Testis (tissue), 5 donors: Measurements from ENCODE around the gene USP14. TPM values are rescaled to one million over a fixed set of nuclear protein-coding genes. Genes with fewer than 3 reads are reported as not detected.
"Not testable (repeated sequence)": the region's sequence is repeated elsewhere in the genome, so short reads cannot be mapped to it uniquely, and the experiment has no call there.

Experiments used
- DNase-seq: peaks from one replicate; pipeline ENCODE4 v3.0.0-alpha.2; 2019
- H3K27ac ChIP-seq, 2 donors: fragments of 200-600 bp; sonication (generic); one replicate each; pipeline ENCODE4 v1.5.1; 2019
- H3K27me3 ChIP-seq: fragments of 200-600 bp; sonication (generic); one replicate; pipeline ENCODE4 v1.5.1; 2019
- H3K36me3 ChIP-seq: fragments of 200-600 bp; sonication (generic); one replicate; pipeline ENCODE4 v1.5.1; 2017; ENCODE audit warnings: low read depth; ENCODE audit errors: missing control alignments
- H3K4me1 ChIP-seq: fragments of 200-600 bp; sonication (generic); one replicate; pipeline ENCODE4 v1.5.1; 2019
- H3K4me3 ChIP-seq, 2 donors: fragments of 200-600 bp; sonication (generic); one replicate each; pipeline ENCODE4 v1.5.1; 2017 to 2019
- H3K9me3 ChIP-seq: fragments of 200-600 bp; sonication (generic); one replicate; pipeline ENCODE4 v1.5.1; 2017
- POLR2A ChIP-seq: fragments of 450-650 bp; IDR thresholded peaks from one replicate; pipeline ENCODE4 v1.6.1; 2017; ENCODE audit warnings: antibody characterized with exemption, mild to moderate bottlenecking, moderate library complexity
- WGBS, 2 donors: methylation state at CpG; one replicate each; pipeline ENCODE4 v1.1.5; 2018; 5-methylcytosine and 5-hydroxymethylcytosine counted together
- intact Hi-C: fragments of 100-400 bp; cut with DNase I; formaldehyde crosslinking; loops from one replicate; pipeline ENCODE4 v1.15.1; 2023; ENCODE audit warnings: low total_unique reads
- long read RNA-seq, 2 donors: transcript quantifications; one replicate each; lab custom pipeline, GENCODE V29; 2026
- polyA plus RNA-seq: library from polyadenylated mRNA; stranded (reverse); fragments of 350-450 nt; fragmentation: Illumina TruSeq; extraction: RNeasy Lipid Tissue Mini Kit (QIAGEN cat#74804); gene quantifications from one replicate; pipeline ENCODE4 v1.2.3, GENCODE V29; 2014; ENCODE audit warnings: low read depth, low replicate concordance; ENCODE audit not compliant: insufficient read depth
- total RNA-seq, 2 donors: library from RNA; depleted of rRNA; stranded (reverse); fragments of >200 nt; gene quantifications; one replicate each; pipeline ENCODE4 v1.2.3, GENCODE V29; 2016
- TF ChIP-seq, protein P1 (sequence below), 3 experiments: fragments of 450-650 bp in 2 of 3; fragments of 200-600 bp in 1 of 3; sonication (generic) in 1 of 3; IDR thresholded peaks; one replicate each; pipeline ENCODE4 v1.5.1; 2016 to 2019; ENCODE audit warnings: antibody characterized with exemption in 3 of 3, mild to moderate bottlenecking in 2 of 3, moderate library complexity in 1 of 3

The USP14 gene
- total RNA-seq (10 to 100 TPM; 33.4 to 42.3 TPM), polyA plus RNA-seq (42.8 TPM)
- long read RNA-seq, donor 1, full-length matches to known transcripts: 11 of 11 reads
- long read RNA-seq, donor 1, partial matches to known transcripts: 0 of 11 reads
- long read RNA-seq, donor 1, other reads (novel, unspliced or antisense): 0 of 11 reads
- long read RNA-seq, donor 2, full-length matches to known transcripts: 14 of 14 reads
- long read RNA-seq, donor 2, partial matches to known transcripts: 0 of 14 reads
- long read RNA-seq, donor 2, other reads (novel, unspliced or antisense): 0 of 14 reads

DNA sequence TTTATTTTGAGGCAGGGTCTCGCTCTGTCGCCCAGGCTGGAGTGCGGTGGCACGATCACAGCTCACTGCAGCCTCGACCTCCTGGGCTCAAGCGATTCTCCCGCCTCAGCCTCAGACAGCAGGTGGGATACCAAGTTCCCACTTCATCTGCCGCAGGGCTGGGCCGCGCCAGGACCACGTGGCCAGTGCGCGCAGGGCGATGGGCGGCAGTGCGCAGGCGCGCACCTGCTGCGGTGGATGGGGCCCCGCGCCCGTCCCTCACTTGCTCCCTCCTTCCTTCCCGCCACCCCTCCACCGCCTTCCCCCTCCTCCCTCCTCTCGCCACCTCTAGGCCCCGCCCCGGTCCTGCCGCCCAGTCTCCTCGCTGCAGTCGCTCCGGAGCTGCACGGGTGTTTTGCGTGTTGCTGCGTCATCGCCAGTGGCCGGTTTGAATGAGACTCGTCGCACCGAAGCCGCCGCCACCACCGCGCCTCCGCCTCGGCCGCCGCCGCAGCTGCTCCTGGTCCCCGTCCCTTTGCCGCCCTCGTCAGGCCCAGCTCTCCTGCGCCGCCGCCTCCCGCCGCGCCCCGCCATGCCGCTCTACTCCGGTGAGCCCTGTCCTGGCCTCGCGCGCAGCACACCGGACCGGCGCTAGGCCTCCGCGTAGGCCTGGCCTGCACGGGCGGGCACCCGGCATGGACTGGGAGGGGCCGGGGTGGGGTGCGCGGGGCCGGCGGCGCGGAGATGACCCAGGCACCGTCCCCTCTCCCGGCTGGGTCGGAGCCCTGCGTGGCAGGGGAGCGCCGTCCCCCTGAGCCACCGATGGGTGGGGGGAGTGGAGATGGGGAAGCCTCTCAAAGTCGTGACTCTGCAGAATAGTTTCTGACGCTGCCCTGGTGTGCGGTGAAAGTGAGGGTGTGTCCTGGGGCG is at the start of gene USP14:
USP14 (plus strand) TSS at position 430 of the 909 bp plus-strand sequence; CDS start at position 572, 142 bp downstream.
- 0 to 1% methylated on average over 27 to 53 of the region's 89 CpGs for WGBS, 2 donors

DNA sequence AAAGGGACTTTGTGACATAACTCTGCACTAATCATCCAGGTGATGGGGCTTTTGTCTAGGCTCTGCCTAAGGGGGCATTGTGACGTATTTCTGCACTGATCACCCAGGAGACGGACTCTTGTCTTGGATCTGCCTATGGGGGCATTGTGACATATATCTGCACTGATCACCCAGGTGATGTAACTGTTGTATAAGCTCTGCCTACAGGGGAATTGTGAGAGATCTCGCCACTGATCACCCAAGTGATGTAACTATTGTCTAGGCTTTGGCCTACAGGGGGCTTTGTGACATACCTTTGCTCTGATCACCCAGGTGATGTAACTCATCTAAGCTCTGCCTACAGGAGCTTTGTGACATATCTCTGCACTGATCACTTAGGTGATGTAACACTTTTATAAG is 49.7 kb upstream of the USP14 start:
- DNase-seq, H3K4me3 ChIP-seq, intact Hi-C loops, H3K9me3 ChIP-seq, H3K4me1 ChIP-seq, H3K27ac ChIP-seq, H3K27me3 ChIP-seq, H3K36me3 ChIP-seq: not testable (repeated sequence)
- 25 to 30% methylated on average over 3 of the region's 3 CpGs for WGBS, 2 donors

More for the DNA sequence above, at the start of gene USP14:
- Histone ChIP-seq H3K4me1 (peaks cover 13% of the 10 kb centered on the region), H3K27ac (peak within 1 kb of the TSS; percentile 63 to 82), H3K36me3 (no peaks in the 10 kb centered on the region), H3K27me3 (no peaks in the 10 kb centered on the region), H3K4me3 (peak within 1 kb of the TSS; percentile 90 to 98), H3K9me3 (no peaks in the 10 kb centered on the region)
- intact Hi-C loops: no loop called here
- no peak for TF ChIP-seq POLR2A
- TF ChIP-seq, protein P1, sequence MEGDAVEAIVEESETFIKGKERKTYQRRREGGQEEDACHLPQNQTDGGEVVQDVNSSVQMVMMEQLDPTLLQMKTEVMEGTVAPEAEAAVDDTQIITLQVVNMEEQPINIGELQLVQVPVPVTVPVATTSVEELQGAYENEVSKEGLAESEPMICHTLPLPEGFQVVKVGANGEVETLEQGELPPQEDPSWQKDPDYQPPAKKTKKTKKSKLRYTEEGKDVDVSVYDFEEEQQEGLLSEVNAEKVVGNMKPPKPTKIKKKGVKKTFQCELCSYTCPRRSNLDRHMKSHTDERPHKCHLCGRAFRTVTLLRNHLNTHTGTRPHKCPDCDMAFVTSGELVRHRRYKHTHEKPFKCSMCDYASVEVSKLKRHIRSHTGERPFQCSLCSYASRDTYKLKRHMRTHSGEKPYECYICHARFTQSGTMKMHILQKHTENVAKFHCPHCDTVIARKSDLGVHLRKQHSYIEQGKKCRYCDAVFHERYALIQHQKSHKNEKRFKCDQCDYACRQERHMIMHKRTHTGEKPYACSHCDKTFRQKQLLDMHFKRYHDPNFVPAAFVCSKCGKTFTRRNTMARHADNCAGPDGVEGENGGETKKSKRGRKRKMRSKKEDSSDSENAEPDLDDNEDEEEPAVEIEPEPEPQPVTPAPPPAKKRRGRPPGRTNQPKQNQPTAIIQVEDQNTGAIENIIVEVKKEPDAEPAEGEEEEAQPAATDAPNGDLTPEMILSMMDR (IDR thresholded peaks at IDR 0.05): no peak
- peak; percentile 98 for DNase-seq

DNA sequence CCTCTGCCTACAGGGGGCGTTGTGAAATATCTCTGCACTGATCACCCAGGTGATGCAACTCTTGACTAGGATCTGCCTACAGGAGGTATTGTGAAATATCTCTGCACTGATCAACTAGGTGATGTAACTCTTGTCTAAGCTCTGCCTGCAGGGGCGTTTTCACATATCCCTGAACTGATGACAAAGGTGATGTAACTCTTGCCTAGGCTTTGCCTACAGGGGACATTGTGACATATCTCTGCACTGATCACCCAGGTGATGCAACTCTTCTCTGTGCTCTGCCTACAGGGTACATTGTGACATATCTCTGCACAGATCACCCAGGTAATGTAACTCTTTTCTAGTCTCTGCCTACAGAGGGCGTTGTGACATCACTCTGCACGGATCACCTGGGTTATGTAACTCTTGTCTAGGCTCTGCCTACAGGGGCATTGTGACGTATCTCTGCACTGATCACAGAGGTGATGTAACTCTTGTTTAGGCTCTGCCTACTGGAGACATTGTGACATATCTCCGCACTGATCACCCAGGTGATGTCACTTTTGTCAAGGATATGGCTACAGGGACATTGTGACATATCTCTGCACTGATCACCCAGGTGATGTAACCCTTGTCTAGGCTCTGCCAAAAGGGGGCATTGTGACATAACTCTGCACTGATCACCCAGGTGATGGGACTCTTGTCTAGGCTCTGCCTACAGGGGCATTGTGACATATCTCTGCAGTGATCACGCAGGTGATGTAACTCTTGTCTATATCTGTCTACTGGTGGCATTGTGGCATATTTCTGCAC is 49.0 kb upstream of the USP14 start:
- H3K27ac ChIP-seq, H3K36me3 ChIP-seq, intact Hi-C loops, H3K27me3 ChIP-seq, H3K9me3 ChIP-seq, H3K4me3 ChIP-seq, H3K4me1 ChIP-seq: not testable (repeated sequence)
- peak; percentile 58 for DNase-seq
- WGBS, 2 donors: 23 to 30% methylated on average over 3 to 6 of the region's 7 CpGs

DNA sequence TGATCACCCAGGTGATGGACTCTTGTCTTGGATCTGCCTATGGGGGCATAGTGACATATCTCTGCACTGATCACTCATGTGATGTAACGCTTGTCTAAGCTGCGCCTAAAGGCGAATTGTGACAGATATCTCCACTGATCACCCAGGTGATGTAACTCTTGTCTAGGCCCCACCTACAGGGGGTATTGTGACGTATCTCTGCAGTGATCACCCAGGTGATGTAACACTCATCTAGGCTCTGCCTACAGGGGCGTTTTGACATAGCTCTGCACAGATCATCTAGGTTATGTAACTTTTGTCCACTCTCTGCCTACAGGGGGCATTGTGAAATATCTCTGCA is 48.5 kb upstream of the USP14 start:
- H3K4me1 ChIP-seq, H3K36me3 ChIP-seq, intact Hi-C loops, H3K4me3 ChIP-seq, H3K9me3 ChIP-seq, H3K27me3 ChIP-seq, H3K27ac ChIP-seq, DNase-seq: not testable (repeated sequence)
- 39 to 40% methylated on average over 5 of the region's 5 CpGs for WGBS, 2 donors

DNA sequence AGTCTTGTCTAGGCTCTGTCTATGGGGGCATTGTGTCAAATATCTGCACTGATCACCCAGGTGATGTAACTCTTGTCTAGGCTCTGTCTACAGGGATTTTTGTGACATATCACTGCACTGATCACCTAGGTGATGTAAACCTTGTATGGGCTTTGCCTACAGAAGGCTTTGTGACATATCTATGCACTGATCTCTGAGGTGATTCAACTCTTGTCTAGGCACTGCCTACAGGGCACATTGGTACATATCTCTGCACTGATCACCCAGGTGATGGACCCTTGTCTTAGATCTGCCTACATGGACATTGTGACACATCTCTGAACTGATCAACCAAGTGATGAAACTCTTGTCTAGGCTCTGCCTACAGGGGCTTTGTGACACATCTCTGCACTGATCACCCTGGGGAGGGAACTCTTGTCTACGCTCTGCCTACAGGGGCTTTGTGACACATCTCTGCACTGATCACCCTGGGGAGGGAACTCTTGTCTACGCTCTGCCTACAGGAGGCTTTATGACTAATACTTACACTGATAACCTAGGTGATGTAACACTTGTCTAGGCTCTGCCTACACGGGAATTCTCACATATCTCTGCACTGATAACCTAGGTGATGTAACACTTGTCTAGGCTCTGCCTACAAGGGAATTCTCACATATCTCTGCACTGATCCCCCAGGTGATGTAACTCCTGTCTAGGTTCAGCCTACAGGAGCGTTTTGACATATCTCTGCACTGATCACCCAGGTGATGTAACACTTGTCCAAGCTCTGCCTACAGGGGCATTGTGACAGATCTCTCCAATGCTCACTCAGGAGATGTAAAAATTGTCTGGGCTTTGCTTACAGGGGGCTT is 47.8 kb upstream of the USP14 start:
- H3K27me3 ChIP-seq, H3K4me3 ChIP-seq, H3K9me3 ChIP-seq, H3K36me3 ChIP-seq, DNase-seq, H3K4me1 ChIP-seq, intact Hi-C loops, H3K27ac ChIP-seq: not testable (repeated sequence)
- 41 to 48% methylated on average over 4 of the region's 4 CpGs for WGBS, 2 donors

DNA sequence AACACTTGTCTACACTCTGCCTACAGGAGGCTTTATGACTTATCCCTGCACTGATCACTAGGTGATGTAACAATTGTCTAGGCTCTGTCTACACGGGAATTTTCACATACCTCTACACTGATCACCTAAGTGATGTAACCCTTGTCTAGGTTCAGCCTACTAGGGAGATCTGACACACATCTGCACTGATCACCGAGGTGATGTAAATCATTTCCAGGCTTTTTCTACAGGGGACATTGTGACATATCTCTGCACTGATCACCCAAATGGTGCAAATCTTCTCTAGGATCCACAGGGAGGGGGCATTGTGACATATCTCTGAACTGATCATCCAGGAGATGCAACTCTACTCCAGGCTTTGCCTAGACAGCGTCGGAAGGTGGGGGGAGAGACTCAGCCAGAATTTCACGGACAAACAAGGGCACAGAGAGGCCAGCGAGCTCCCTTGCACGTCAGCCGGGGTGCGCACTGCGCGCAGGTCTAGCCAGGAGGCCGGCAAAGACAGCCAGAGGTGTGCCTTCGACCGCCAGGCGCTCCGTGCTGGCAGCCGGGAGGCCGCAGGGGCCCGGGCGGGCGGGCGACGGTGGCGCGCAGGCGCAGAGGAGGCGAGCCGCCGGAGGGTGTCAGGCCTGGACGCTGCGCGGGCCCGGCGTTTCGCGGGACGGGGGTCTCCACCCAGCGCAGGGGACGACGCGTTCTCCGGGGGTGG is 46.9 kb upstream of the USP14 start:
- peak overlapping the region in 1 of 2 donors; percentile 77 for H3K27ac ChIP-seq
- DNase-seq: peak; percentile 67
- no peaks in the 10 kb centered on the region for H3K27me3 ChIP-seq
- TF ChIP-seq, protein P1 (IDR thresholded peaks at IDR 0.05): no peak
- no peak for TF ChIP-seq POLR2A
- peaks cover 4% of the 10 kb centered on the region for H3K4me1 ChIP-seq
- H3K4me3 ChIP-seq: peak overlapping the region; percentile 29 to 59
- intact Hi-C loops: no loop called here
- no peaks in the 10 kb centered on the region for H3K36me3 ChIP-seq
- 8 to 30% methylated on average over 2 to 33 of the region's 42 CpGs for WGBS, 2 donors
- no peaks in the 10 kb centered on the region for H3K9me3 ChIP-seq

DNA sequence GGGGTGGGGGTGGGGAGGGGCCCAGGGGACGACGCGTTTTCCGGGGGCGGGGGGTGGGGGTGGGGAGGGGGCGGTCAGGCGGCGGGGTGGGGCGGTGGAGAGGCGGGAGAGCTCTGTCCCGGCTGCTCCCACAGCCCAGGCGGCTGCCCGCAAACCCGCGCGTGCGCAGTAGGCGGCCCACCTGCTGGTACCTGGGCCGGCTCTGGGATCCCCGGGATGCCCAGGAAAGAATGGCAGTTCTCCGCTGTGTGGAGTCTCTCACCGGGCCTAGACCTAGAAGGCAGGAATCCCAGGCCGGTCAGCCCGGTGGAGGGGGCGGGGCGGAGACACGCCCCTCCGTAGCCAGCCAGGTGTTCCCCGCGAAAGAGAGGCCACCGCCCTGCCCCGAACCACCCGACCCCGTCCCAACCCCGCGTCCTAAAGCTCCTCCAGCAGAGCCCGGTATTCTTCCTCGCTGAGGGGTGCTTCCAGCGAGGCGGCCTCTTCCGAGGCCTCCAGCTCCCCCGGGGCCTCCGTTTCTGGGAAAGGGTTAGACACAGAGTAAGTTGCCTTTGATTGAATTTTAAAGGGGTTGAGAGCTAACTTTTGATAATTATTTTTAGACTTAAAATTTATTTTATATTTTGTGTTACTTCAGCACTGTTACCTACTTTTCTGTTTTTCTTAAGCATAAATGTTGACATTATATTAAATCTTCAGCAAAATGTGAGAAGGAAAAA is 46.2 kb upstream of the USP14 start:
- intact Hi-C loops, H3K36me3 ChIP-seq, H3K9me3 ChIP-seq, H3K27me3 ChIP-seq, H3K4me1 ChIP-seq: not testable (repeated sequence)
- H3K4me3 ChIP-seq: peak overlapping the region; percentile 29 to 59
- peak; percentile 42 for DNase-seq
- 27 to 28% methylated on average over 31 to 32 of the region's 43 CpGs for WGBS, 2 donors
- H3K27ac ChIP-seq: peak overlapping the region in 1 of 2 donors; percentile 77
